ENCODE results near the gene TRAPPC3.
"Not testable (repeated sequence)": the region's sequence is repeated elsewhere in the genome, so short reads cannot be mapped to it uniquely, and the experiment has no call there.

DNA sequence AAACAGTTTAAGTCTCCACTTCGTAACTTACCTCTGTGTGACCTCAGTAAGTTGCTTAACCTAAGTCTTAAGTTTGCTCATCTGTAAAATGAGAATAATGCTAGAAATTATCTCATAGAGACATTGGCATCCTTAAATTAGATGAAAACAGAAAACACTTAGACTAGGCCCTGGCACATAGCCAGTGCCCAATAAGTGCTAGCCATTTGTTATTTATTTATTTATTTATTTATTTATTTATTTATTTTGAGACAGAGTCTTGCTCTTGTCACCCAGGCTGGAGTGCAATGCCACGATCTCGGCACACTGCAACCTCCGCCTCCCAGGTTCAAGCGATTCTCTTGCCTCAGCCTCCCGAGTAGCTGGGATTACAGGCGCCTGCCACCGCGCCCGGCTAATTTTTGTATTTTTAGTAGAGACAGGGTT lies 9.6 kb upstream of the TRAPPC3 start:
- TF ChIP-seq, protein P1, sequence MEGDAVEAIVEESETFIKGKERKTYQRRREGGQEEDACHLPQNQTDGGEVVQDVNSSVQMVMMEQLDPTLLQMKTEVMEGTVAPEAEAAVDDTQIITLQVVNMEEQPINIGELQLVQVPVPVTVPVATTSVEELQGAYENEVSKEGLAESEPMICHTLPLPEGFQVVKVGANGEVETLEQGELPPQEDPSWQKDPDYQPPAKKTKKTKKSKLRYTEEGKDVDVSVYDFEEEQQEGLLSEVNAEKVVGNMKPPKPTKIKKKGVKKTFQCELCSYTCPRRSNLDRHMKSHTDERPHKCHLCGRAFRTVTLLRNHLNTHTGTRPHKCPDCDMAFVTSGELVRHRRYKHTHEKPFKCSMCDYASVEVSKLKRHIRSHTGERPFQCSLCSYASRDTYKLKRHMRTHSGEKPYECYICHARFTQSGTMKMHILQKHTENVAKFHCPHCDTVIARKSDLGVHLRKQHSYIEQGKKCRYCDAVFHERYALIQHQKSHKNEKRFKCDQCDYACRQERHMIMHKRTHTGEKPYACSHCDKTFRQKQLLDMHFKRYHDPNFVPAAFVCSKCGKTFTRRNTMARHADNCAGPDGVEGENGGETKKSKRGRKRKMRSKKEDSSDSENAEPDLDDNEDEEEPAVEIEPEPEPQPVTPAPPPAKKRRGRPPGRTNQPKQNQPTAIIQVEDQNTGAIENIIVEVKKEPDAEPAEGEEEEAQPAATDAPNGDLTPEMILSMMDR (IDR thresholded peaks at IDR 0.05) = not testable (repeated sequence)
- TF ChIP-seq ZFX (IDR thresholded peaks at IDR 0.05; ENCODE audit: borderline replicate concordance) = not testable (repeated sequence)
